Measurements from ENCODE around the gene DPYD. TPM values are rescaled to one million over a fixed set of nuclear protein-coding genes. Genes with fewer than 3 reads are reported as not detected.

DPYD gene
- total and polyA plus RNA-seq, 2 donors from 2014 or later: 4.9 to 41.6 TPM

GRCh38 chr1:97712980-97713379 is 207.9 kb downstream of the DPYD start:
- Histone ChIP-seq H3K9ac (ENCODE audit: low read length in 3 of 3) (no peak overlapping the region), H3K9me3 (ENCODE audit: control insufficient read depth in 2 of 3, insufficient read depth in 1 of 3, low read length in 3 of 3) (no peaks in the 10 kb centered on the region), H3K4me1 (ENCODE audit: control insufficient read depth in 2 of 3, insufficient read depth in 2 of 3, low read depth in 1 of 3, low read length in 3 of 3) (no peaks in the 10 kb centered on the region), H3K27ac (ENCODE audit: low read depth in 2 of 2, low read length in 2 of 2) (no peak overlapping the region), H3K36me3 (ENCODE audit: control insufficient read depth in 2 of 3, insufficient read depth in 3 of 3, low read length in 3 of 3) (peaks cover 0 to 3% (median 0%) of the 10 kb centered on the region in 3 donors), H3K27me3 (ENCODE audit: control insufficient read depth, insufficient read depth, low read length) (no peaks in the 10 kb centered on the region), H3K4me3 (ENCODE audit: low read length in 3 of 3) (no peak overlapping the region)
- FAIRE-seq: no peak
- no peak for DNase-seq
- intact Hi-C loops (cut with DNase I): no loop called here
- TF ChIP-seq, protein P1, sequence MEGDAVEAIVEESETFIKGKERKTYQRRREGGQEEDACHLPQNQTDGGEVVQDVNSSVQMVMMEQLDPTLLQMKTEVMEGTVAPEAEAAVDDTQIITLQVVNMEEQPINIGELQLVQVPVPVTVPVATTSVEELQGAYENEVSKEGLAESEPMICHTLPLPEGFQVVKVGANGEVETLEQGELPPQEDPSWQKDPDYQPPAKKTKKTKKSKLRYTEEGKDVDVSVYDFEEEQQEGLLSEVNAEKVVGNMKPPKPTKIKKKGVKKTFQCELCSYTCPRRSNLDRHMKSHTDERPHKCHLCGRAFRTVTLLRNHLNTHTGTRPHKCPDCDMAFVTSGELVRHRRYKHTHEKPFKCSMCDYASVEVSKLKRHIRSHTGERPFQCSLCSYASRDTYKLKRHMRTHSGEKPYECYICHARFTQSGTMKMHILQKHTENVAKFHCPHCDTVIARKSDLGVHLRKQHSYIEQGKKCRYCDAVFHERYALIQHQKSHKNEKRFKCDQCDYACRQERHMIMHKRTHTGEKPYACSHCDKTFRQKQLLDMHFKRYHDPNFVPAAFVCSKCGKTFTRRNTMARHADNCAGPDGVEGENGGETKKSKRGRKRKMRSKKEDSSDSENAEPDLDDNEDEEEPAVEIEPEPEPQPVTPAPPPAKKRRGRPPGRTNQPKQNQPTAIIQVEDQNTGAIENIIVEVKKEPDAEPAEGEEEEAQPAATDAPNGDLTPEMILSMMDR (IDR thresholded peaks at IDR 0.05; ENCODE audit: borderline replicate concordance, extremely low read depth, insufficient read depth): no peak

GRCh38 chr1:97711858-97712257 is 209.0 kb downstream of the DPYD start:
- no peaks in the 10 kb centered on the region for H3K27me3 ChIP-seq (ENCODE audit: control insufficient read depth, insufficient read depth, low read length)
- FAIRE-seq (no peak), DNase-seq (no peak)
- intact Hi-C loops (cut with DNase I): no loop called here
- TF ChIP-seq, protein P1 (IDR thresholded peaks at IDR 0.05; ENCODE audit: borderline replicate concordance, extremely low read depth, insufficient read depth): no peak
- no peaks in the 10 kb centered on the region for H3K9me3 ChIP-seq (ENCODE audit: control insufficient read depth in 2 of 3, insufficient read depth in 1 of 3, low read length in 3 of 3)
- H3K36me3 ChIP-seq (ENCODE audit: control insufficient read depth in 2 of 3, insufficient read depth in 3 of 3, low read length in 3 of 3): no peaks in the 10 kb centered on the region
- no peak overlapping the region for H3K9ac ChIP-seq (ENCODE audit: low read length in 3 of 3)
- no peak overlapping the region for H3K27ac ChIP-seq (ENCODE audit: low read depth in 2 of 2, low read length in 2 of 2)
- no peaks in the 10 kb centered on the region for H3K4me1 ChIP-seq (ENCODE audit: control insufficient read depth in 2 of 3, insufficient read depth in 2 of 3, low read depth in 1 of 3, low read length in 3 of 3)
- H3K4me3 ChIP-seq (ENCODE audit: low read length in 3 of 3): no peak overlapping the region

DNA sequence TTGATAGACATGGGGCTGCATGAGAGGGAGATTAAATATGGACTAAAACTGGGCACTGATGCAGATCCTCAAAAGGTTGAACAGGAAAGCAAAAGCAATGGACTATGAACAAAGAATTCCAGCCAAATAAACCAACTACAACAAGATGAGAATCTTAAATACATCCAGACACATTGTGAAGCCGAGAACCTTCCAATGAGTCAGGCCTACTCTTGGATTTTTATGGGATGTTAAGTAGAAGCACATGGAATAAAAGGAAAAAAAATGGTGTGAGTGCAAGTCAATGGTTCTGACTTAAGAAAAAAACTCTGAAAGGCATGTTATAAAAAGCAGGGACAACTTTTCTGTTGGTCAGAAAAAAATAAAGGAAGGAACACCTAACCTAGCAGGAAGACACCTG is 227.2 kb downstream of the DPYD start:
- no peak overlapping the region for H3K9ac ChIP-seq (ENCODE audit: low read length in 3 of 3)
- TF ChIP-seq, protein P1 (IDR thresholded peaks at IDR 0.05; ENCODE audit: borderline replicate concordance, extremely low read depth, insufficient read depth): no peak
- no peaks in the 10 kb centered on the region for H3K4me1 ChIP-seq (ENCODE audit: control insufficient read depth in 2 of 3, insufficient read depth in 2 of 3, low read depth in 1 of 3, low read length in 3 of 3)
- FAIRE-seq (no peak), DNase-seq (no peak)
- H3K27me3 ChIP-seq (ENCODE audit: control insufficient read depth, insufficient read depth, low read length): no peaks in the 10 kb centered on the region
- no peaks in the 10 kb centered on the region for H3K9me3 ChIP-seq (ENCODE audit: control insufficient read depth in 2 of 3, insufficient read depth in 1 of 3, low read length in 3 of 3)
- intact Hi-C loops (cut with DNase I): no loop called here
- no peak overlapping the region for H3K27ac ChIP-seq (ENCODE audit: low read depth in 2 of 2, low read length in 2 of 2)
- no peaks in the 10 kb centered on the region for H3K36me3 ChIP-seq (ENCODE audit: control insufficient read depth in 2 of 3, insufficient read depth in 3 of 3, low read length in 3 of 3)
- no peak overlapping the region for H3K4me3 ChIP-seq (ENCODE audit: low read length in 3 of 3)

DNA sequence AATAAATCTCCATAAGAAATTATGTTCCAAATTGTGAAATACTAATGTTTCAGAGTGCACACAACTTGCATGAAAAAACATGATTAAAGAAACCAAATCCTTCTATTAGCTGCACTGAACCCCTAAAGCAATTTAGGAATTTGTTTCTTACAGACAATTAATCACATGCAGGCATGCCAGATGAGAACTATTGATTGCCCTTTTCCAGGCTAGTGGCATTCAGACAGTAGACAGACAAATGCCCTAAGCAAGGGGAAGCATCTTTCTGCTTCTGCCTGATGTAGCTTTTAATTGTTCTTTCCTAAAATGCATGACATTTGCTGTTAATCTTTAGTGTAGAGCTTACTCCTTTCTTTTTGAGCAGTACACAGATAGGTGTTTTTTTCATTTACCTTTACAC is 229.5 kb downstream of the DPYD start:
- TF ChIP-seq, protein P1 (IDR thresholded peaks at IDR 0.05; ENCODE audit: borderline replicate concordance, extremely low read depth, insufficient read depth): no peak
- Histone ChIP-seq H3K9ac (ENCODE audit: low read length in 3 of 3) (no peak overlapping the region), H3K27ac (ENCODE audit: low read depth in 2 of 2, low read length in 2 of 2) (no peak overlapping the region), H3K36me3 (ENCODE audit: control insufficient read depth in 2 of 3, insufficient read depth in 3 of 3, low read length in 3 of 3) (no peaks in the 10 kb centered on the region), H3K4me1 (ENCODE audit: control insufficient read depth in 2 of 3, insufficient read depth in 2 of 3, low read depth in 1 of 3, low read length in 3 of 3) (no peaks in the 10 kb centered on the region), H3K27me3 (ENCODE audit: control insufficient read depth, insufficient read depth, low read length) (no peaks in the 10 kb centered on the region), H3K9me3 (ENCODE audit: control insufficient read depth in 2 of 3, insufficient read depth in 1 of 3, low read length in 3 of 3) (no peaks in the 10 kb centered on the region), H3K4me3 (ENCODE audit: low read length in 3 of 3) (no peak overlapping the region)
- no peak for FAIRE-seq
- intact Hi-C loops (cut with DNase I): no loop called here
- no peak for DNase-seq

Data from kidney (tissue), 14 donors.